SH-SY5Y (cell line): ENCODE measurements around the gene MIX23.

ENCODE experiments used
- GATA2 ChIP-seq: IDR thresholded peaks from 2 replicates; pipeline ENCODE4 v1.6.1; 2011; ENCODE audit warnings: mild to moderate bottlenecking, low read depth, low read length
- GATA3 ChIP-seq: IDR thresholded peaks from 2 replicates; pipeline ENCODE4 v1.6.1; 2011; ENCODE audit warnings: low read depth, mild to moderate bottlenecking, low read length, moderate library complexity

GRCh38 chr3:122362026-122362425 is 21.0 kb downstream of the MIX23 start:
- TF ChIP-seq GATA3 (no peak), GATA2 (no peak)
